Measurements from ENCODE around the gene CIDEA.
"Not testable (repeated sequence)": the region's sequence is repeated elsewhere in the genome, so short reads cannot be mapped to it uniquely, and the experiment has no call there.

The CIDEA gene

DNA sequence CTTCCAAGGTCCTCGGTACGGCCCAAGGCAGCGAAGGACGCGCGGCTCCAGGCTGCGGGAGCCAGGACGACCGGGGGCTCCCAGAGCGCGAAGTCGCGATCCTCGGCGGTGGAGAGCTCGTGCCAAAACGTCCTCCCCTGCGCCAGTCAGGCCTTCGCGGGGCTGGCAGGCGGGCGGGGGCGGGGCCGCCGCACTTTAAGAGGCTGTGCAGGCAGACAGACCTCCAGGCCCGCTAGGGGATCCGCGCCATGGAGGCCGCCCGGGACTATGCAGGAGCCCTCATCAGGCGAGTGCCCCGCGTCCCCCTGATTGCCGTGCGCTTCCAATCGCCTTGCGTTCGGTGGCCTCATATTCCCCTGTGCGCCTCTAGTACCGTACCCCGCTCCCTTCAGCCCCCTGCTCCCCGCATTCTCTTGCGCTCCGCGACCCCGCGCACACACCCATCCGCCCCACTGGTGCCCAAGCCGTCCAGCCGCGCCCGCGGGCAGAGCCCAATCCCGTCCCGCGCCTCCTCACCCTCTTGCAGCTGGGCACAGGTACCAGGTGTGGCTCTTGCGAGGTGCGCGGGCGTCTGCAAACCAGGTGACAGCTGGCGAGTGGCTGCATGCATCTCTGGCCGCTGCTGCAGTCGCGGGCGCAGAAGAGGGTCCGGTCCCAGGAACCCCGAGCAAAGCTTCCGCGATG lies at the start of gene CIDEA:
TSS of gene CIDEA (plus strand) at position 226 of the 684 bp plus-strand sequence. CDS start at position 249, 23 bp downstream.
- DNase-seq (ENCODE audit: insufficient read length, low spot score) (no peak), FAIRE-seq (no peak)
- TF ChIP-seq POLR2A (IDR thresholded peaks at IDR 0.05; ENCODE audit: low read depth, low read length) = no peak

DNA sequence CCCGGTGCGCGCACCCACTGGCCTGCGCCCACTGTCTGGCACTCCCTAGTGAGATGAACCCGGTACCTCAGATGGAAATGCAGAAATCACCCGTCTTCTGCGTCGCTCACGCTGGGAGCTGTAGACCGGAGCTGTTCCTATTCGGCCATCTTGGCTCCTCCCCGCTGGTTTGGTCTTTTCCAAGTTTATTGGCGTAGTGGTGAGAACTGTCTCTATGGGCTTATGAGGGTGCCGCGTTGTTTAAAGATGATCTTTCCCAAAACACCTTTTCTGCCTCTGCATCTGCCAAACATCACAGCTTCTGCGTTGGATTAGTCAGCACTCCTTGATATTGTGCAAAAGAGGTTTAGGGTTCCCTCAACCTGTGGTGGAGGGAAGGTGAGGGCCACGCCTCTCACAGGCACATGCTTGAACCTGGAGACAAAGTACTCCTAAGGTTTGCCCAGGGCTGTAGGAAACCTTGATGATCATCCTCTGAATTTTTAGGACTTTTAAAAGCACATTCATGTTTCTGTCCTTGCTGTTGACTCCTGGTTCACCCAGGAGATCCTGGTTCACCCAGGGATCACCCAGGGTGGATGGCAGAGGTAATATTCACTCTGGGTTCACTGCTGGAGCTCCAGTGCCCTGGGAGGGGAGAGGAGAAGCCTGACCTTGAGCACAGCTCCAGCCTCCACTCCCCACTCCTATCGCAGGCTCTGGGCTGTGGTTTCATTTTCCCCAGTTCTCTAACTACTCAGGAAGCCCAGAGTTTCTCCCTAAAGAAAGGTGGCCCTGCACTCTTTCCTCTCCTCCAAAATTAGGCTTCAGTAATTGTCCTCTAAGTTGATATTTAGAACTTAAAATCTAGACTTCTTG lies 45.6 kb upstream of the CIDEA start:
- FAIRE-seq; DNase-seq (ENCODE audit: insufficient read length, low spot score): not testable (repeated sequence)

DNA sequence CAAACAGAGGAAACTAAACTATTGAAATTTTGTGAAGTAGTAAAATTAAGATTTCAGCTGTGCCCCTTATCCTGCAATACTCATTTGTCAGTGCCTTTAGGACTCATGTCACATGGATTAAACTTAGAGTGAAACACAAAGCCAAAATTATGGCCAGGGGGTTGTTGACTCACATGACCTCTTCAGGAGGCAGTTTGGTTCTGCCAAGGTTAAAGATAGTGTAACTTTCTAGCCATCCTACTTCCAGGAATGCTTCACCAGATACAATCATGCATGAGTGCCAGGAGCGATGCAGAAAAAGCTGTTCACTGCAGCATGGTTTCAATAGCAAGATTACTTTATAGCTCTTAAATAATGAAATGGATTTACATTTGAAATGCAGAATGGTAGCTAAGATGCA lies 41.9 kb upstream of the CIDEA start:
- not testable (repeated sequence) for FAIRE-seq; DNase-seq (ENCODE audit: insufficient read length, low spot score)

DNA sequence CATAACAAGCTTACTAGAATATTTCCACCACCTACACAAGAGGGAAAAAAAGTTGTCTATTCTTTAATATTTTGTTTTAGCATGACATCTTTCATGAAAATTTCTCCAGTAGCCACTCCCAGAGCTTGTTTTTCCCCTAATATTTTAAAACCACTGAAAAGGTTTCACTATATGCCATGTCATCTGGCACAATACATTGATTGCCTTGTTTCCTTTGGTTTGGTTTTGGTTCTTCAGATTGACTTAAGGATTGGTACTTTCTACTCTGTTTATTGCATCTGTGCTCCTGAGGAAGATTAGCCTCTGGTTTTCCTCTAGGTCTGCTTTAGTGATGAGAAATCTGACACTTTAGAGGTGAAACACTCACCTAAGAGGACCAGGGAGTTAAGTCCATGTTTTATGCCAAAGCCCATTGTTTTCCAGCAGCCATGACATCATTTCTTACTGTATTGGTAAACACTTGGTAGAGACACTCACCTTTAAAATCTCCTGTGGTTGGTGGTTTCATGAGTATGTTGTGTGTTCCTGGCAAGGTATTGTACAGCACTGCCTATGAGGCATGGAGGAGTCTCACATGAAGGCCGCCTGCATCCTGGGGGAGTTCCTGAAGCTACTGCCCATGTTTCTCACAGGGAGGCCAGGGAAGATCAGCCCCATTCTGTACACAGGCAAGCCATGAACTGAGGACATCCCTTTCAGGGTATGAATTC lies 39.7 kb upstream of the CIDEA start:
- FAIRE-seq; DNase-seq (ENCODE audit: insufficient read length, low spot score): not testable (repeated sequence)

GRCh38 chr18:12216471-12216870 lies 37.7 kb upstream of the CIDEA start:
- DNase-seq (ENCODE audit: insufficient read length, low spot score); FAIRE-seq: not testable (repeated sequence)

DNA sequence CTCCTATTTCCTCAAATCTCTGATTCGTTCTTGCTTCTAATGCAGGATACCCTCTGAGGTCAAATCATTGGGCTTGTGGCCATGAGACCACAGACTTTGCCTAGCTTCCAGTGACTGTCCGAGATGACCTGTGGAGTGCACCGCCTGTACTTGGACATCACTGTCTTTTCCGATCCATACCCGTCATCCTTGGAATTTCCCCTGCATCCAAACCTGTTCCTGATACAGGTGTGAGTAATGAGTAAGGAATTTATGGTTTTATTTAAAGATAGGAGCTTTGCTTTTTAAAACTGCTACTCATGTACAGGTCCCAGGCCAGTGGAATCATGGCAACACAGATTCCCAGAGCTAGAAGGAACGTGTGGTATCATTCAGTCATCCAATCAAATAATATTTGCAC lies 35.6 kb upstream of the CIDEA start:
- not testable (repeated sequence) for DNase-seq (ENCODE audit: insufficient read length, low spot score)
- peak; percentile 78 for FAIRE-seq

DNA sequence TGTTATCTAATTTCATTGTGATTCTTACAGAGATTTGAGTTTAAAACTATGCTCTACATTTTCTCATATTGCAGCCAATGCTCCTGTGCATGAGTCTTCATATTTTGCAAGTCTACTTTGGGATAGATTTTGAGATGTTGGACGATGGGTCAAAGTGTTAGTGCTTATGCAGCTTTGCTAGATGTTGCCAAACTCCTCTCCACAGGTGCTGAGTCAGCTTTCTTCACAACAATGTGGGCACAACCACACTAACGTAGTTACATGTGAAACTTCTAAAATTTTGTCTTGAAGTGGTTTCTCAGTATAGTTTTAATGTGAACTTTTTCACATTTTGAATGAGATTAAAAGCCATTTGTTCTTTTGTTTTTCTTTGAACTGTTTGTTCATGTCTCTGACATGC lies 32.1 kb upstream of the CIDEA start:
- DNase-seq (ENCODE audit: insufficient read length, low spot score); FAIRE-seq: not testable (repeated sequence)

DNA sequence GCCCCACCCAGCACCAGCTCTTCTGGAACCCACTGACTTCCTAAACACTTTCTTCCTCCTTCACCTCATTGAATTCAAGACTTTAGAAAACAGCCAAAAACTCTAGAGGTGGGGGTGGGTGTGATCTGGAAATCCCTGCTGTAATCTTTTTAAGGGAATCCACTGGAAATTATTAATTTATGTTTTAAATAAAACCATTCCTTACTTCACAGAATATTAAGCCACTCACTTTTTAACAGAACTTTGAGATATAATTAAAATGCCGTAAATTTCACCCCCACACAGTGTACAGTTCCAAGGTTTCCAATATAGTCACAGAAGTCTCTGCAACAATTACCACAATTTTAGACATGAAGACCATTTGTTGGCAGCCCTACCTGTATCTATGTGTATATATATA lies 30.8 kb upstream of the CIDEA start:
- not testable (repeated sequence) for FAIRE-seq; DNase-seq (ENCODE audit: insufficient read length, low spot score)

DNA sequence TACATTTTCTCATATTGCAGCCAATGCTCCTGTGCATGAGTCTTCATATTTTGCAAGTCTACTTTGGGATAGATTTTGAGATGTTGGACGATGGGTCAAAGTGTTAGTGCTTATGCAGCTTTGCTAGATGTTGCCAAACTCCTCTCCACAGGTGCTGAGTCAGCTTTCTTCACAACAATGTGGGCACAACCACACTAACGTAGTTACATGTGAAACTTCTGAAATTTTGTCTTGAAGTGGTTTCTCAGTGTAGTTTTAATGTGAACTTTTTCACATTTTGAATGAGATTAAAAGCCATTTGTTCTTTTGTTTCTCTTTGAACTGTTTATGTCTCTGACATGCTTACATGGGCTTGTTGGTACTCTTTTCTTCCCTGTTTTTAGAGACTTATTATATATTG lies 27.4 kb upstream of the CIDEA start:
- not testable (repeated sequence) for DNase-seq (ENCODE audit: insufficient read length, low spot score); FAIRE-seq

DNA sequence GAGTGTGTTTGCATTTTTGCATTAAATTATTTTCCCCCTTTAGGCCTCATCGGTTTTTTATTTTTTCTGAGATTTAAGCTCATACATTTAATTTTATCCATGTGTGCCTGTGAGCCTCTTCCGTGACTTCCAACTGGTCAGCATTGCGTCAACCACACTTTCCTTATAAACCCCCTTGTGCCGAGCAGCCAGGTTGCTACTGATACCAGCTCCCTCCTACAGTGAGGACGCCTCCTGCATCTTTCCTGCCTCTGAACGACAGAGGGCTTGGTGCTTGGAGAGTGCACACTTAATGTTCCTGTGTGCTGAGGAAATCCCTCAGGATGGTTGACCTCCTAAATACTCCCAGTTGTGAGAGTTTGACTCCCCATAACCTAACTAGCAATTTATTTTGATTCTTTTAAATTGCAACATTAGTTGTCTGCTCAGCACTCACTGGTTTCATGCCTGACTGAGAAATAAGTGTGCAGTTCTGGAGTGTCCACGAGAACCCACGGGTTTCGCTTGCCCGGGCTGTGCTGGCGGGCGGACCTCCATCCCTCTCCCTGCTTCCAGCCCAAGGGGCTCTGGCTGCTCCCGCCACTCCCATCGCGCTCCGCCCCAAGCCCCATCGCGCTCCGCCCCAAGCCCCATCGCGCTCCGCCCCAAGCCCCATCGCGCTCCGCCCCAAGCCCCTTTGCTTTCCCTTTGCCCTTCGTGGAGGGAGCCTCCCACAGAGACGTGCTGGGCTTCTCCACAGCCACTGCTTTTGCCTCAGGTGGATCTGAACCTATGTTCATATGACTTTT lies 26.6 kb upstream of the CIDEA start:
- peak; percentile 68 for FAIRE-seq
- DNase-seq (ENCODE audit: insufficient read length, low spot score) = not testable (repeated sequence)

DNA sequence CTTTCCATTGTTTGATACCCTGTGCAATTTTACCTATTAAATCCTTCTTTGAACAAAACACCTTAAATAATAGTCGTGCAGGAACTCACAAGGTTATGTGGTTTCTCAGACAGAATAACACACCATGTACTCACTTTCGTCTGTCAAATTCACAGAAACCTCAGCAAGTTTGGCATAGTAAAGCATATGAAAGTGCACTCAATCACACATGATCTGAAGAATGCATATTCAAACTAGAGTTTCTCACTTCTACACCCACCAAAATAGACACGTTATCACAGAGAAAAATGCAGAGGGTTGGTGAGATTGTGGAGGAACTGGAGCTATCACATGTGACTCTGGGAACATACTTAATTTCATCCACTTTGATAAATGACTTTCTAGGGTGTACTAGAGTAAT lies 25.9 kb upstream of the CIDEA start:
- DNase-seq (ENCODE audit: insufficient read length, low spot score); FAIRE-seq: not testable (repeated sequence)

- FAIRE-seq = not testable (repeated sequence)
These were observed 23.6 kb upstream of the CIDEA start for GRCh38 chr18:12230561-12230960.

GRCh38 chr18:12231040-12231882 lies 22.9 kb upstream of the CIDEA start:
- DNase-seq (ENCODE audit: insufficient read length, low spot score) (no peak), FAIRE-seq (no peak)
- TF ChIP-seq POLR2A (IDR thresholded peaks at IDR 0.05; ENCODE audit: low read depth, low read length) = no peak

More at GRCh38 chr18:12230561-12230960, 23.6 kb upstream of the CIDEA start:
- not testable (repeated sequence) for DNase-seq (ENCODE audit: insufficient read length, low spot score)
